HepG2 (cell line): ENCODE data around the gene ELAPOR1. TPM values are rescaled to one million over a fixed set of nuclear protein-coding genes. Genes with fewer than 3 reads are reported as not detected.

Experiments used
- ATAD3A ChIP-seq: sonication (generic); formaldehyde crosslinking; IDR thresholded peaks from 2 replicates; pipeline ENCODE4 v1.4.0; 2020; ENCODE audit warnings: missing genetic modification reagents
- ATF2 ChIP-seq: sonication (generic); formaldehyde crosslinking; IDR thresholded peaks from 2 replicates; pipeline ENCODE4 v1.4.0; 2020; ENCODE audit warnings: missing genetic modification reagents
- HCFC1 ChIP-seq: fragments of 150-350 bp; IDR thresholded peaks from 2 replicates; pipeline ENCODE4 v1.6.1; 2014; ENCODE audit warnings: low read depth, low read length
- HNF4A ChIP-seq: sonication (generic); formaldehyde crosslinking; IDR thresholded peaks from 2 replicates; pipeline ENCODE4 v1.4.0; 2020; ENCODE audit warnings: missing genetic modification reagents
- HOXA9 ChIP-seq: sonication (generic); formaldehyde crosslinking; IDR thresholded peaks from 2 replicates; pipeline ENCODE4 v1.8.1; 2022; ENCODE audit warnings: missing genetic modification reagents, mild to moderate bottlenecking, moderate library complexity, borderline replicate concordance
- IRF9 ChIP-seq: sonication (generic); formaldehyde crosslinking; IDR thresholded peaks from 2 replicates; pipeline ENCODE4 v1.8.0; 2022; ENCODE audit warnings: missing genetic modification reagents, mild to moderate bottlenecking, borderline replicate concordance
- JUN ChIP-seq: sonication (generic); formaldehyde crosslinking; IDR thresholded peaks from 2 replicates; pipeline ENCODE4 v1.4.0; 2020; ENCODE audit warnings: mild to moderate bottlenecking, missing genetic modification reagents
- MED1 ChIP-seq: sonication (generic); formaldehyde crosslinking; IDR thresholded peaks from 2 replicates; pipeline ENCODE4 v1.4.0; 2020; ENCODE audit warnings: missing genetic modification reagents
- MIER2 ChIP-seq: IDR thresholded peaks from 2 replicates; pipeline ENCODE4 v1.6.1; 2016; ENCODE audit warnings: missing biosample characterization, missing genetic modification reagents
- MTERF4 ChIP-seq: sonication (generic); formaldehyde crosslinking; IDR thresholded peaks from 2 replicates; pipeline ENCODE4 v1.8.0; 2023; ENCODE audit warnings: mild to moderate bottlenecking, missing genetic modification reagents
- NFRKB ChIP-seq: fragments of 450-650 bp; IDR thresholded peaks from 2 replicates; pipeline ENCODE4 v1.6.1; 2017
- NONO ChIP-seq, 2 experiments: fragments of 450-650 bp in 1 of 2; sonication (generic) in 1 of 2; formaldehyde crosslinking in 1 of 2; IDR thresholded peaks in 1 of 2; conservative IDR thresholded peaks in 1 of 2; 2 replicates each; pipeline versions ENCODE4 v1.6.1 to v1.8.0; 2017 to 2022; ENCODE audit warnings: mild to moderate bottlenecking in 1 of 2, missing genetic modification reagents in 1 of 2, moderate library complexity in 1 of 2
- NR2F6 ChIP-seq, 2 experiments: IDR thresholded peaks; 2 replicates each; pipeline ENCODE4 v1.6.1; 2016; ENCODE audit warnings: antibody characterized with exemption in 1 of 2, mild to moderate bottlenecking in 1 of 2
- SALL1 ChIP-seq: sonication (generic); formaldehyde crosslinking; IDR thresholded peaks from 2 replicates; pipeline ENCODE4 v1.8.0; 2022; ENCODE audit warnings: mild to moderate bottlenecking, missing genetic modification reagents
- SAP130 ChIP-seq: IDR thresholded peaks from 2 replicates; pipeline ENCODE4 v1.6.1; 2016; ENCODE audit warnings: low read depth
- SMAD3 ChIP-seq: sonication (generic); formaldehyde crosslinking; IDR thresholded peaks from 2 replicates; pipeline ENCODE4 v1.4.0; 2020; ENCODE audit warnings: missing genetic modification reagents
- SOX6 ChIP-seq, 2 experiments: fragments of 450-650 bp in 1 of 2; sonication (generic) in 1 of 2; formaldehyde crosslinking in 1 of 2; IDR thresholded peaks; 2 replicates each; pipeline versions ENCODE4 v1.4.0 to v1.6.1; 2017 to 2020; ENCODE audit warnings: antibody characterized with exemption in 1 of 2, mild to moderate bottlenecking in 1 of 2, missing genetic modification reagents in 1 of 2
- SPEN ChIP-seq: sonication (generic); formaldehyde crosslinking; IDR thresholded peaks from 2 replicates; pipeline ENCODE4 v1.5.1; 2020; ENCODE audit warnings: low read depth, mild to moderate bottlenecking, missing genetic modification reagents
- ZMYM3 ChIP-seq: sonication (generic); formaldehyde crosslinking; IDR thresholded peaks from 2 replicates; pipeline ENCODE4 v1.5.1; 2020; ENCODE audit warnings: mild to moderate bottlenecking, missing genetic modification reagents
- ZNF513 ChIP-seq: sonication (generic); formaldehyde crosslinking; conservative IDR thresholded peaks from 2 replicates; pipeline ENCODE4 v1.5.0; 2020; ENCODE audit warnings: missing genetic modification reagents
- ZNF687 ChIP-seq: sonication (generic); formaldehyde crosslinking; IDR thresholded peaks from 2 replicates; pipeline ENCODE4 v1.5.1; 2020; ENCODE audit warnings: mild to moderate bottlenecking, missing genetic modification reagents, moderate library complexity
- polyA plus RNA-seq, 8 experiments: library from polyadenylated mRNA; depleted of rRNA in 3 of 8; stranded (reverse) in 7 of 8; unstranded in 1 of 8; fragments of >200 nt; fragmentation: Illumina TruSeq in 4 of 8; extraction: Trizol in 4 of 8; gene quantifications; 2 replicates each; pipeline versions ENCODE4 v1.2.1 to v1.2.3, GENCODE V29; 2011 to 2016; ENCODE audit warnings: low read depth in 4 of 8, missing spikeins in 1 of 8, mixed read lengths in 1 of 8; ENCODE audit not compliant: insufficient read depth in 1 of 8
- total RNA-seq, 5 experiments: library from RNA; depleted of rRNA; stranded (reverse); fragments of >200 nt; fragmentation: Illumina TruSeq; extraction: Trizol; gene quantifications; 2 replicates each; pipeline ENCODE4 v1.2.3, GENCODE V29; 2016; ENCODE audit warnings: low read depth in 1 of 5

Gene ELAPOR1
- total and polyA plus RNA-seq, 2 of the 13 experiments (the other 11 are each of a cell fraction or from before 2014, with no cell fraction given), result 0.13 to 0.20 TPM

DNA sequence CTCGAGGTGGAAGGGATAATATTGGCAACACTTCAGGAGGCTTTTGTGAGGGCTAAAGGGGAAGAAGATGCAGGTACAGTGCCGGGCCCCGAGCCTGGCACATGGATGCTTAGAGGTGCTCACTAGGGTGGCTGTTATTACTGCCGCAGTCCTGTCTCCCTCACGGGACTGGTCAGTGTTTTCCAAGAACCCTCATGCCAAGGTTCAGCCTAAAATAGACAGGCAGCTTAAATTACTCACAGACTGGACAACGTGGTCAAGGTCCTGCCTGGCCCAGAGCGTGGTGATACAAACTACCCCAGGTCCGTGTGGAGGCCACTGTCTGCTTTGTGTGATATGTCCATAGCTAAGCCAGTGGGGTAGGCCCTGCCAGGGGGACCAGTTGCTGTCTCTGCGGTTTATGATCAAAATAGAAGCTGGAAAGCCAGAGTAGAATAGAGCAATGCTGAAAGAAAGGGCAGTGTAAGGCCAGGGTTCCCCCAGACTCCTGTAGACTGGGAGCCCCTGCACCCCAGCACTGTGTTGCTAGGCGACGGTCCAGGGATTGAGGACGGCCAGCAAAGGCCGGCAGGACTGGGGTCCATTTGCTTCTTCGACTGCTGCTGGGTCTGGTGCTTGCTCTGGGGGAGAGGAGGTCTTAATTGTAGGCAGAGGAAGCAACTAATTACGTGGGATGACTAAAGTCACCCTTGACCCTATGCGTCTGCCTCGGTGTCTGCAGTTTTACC is 36.1 kb downstream of the ELAPOR1 start (continued):
- TF ChIP-seq MTERF4 (no peak), HCFC1 (no peak), SAP130 (CRISPR knock-in tag) (peak; percentile 59), HNF4A (peak; percentile 84), ZMYM3 (CRISPR knock-in tag) (peak; percentile 25; the same call in 1 of the 2 replicates), JUN (CRISPR knock-in tag) (no peak), MIER2 (CRISPR knock-in tag) (no peak), NR2F6 (IDR thresholded peaks at IDR 0.05) (no peak; the same call in 1 of the 2 replicates), NR2F6 (CRISPR knock-in tag; IDR thresholded peaks at IDR 0.05) (no peak), SOX6 (IDR thresholded peaks at IDR 0.05) (no peak), SOX6 (CRISPR knock-in tag; IDR thresholded peaks at IDR 0.05) (peak; percentile 67), NFRKB (no peak), ATAD3A (no peak), ATF2 (no peak), HOXA9 (CRISPR knock-in tag) (no peak), SPEN (peak; percentile 44; the same call in 1 of the 2 replicates), MED1 (CRISPR knock-in tag) (no peak; the same call in 1 of the 2 replicates), IRF9 (CRISPR knock-in tag) (no peak), NONO (IDR thresholded peaks at IDR 0.05) (no peak), NONO (CRISPR knock-in tag; conservative IDR thresholded peaks at IDR 0.05) (no peak), ZNF687 (peak; percentile 61), ZNF513 (CRISPR knock-in tag) (no peak), SMAD3 (no peak), SALL1 (CRISPR knock-in tag) (peak; percentile 42)
